DND-41 (cell line): Measurements from ENCODE around the gene EXOC3L1.

ENCODE experiments used
- CTCF ChIP-seq: IDR thresholded peaks from 2 replicates; pipeline ENCODE4 v1.5.1; 2012; ENCODE audit warnings: borderline replicate concordance, low read length, moderate library complexity, mild to moderate bottlenecking; ENCODE audit not compliant: poor library complexity, severe bottlenecking; ENCODE audit errors: extremely low read depth
- EZH2 ChIP-seq: IDR thresholded peaks from 3 replicates; pipeline ENCODE4 v1.6.1; 2012; ENCODE audit warnings: borderline replicate concordance, low read depth, mild to moderate bottlenecking, moderate library complexity, low read length, inconsistent platforms; ENCODE audit not compliant: severe bottlenecking

- no peak for TF ChIP-seq CTCF
- TF ChIP-seq EZH2 = no peak
Observed at GRCh38 chr16:67158637-67159600, 31.0 kb downstream of the EXOC3L1 start.
